OCI-LY3 (cell line): ENCODE measurements around the gene ARHGAP29.

ENCODE experiments used
- H2AFZ ChIP-seq: fragments of 200-600, 300-600 bp; shearing (Covaris generic); 2 replicates; pipeline ENCODE4 v1.6.0; 2014; ENCODE audit warnings: antibody characterized with exemption, low read depth, low read length
- H3K27ac ChIP-seq: fragments of 200-600, 300-600 bp; sonication (generic); 2 replicates; pipeline ENCODE4 v1.5.1; 2014; ENCODE audit warnings: mild to moderate bottlenecking, low read length, moderate library complexity, mixed read lengths
- H3K27me3 ChIP-seq: fragments of 200-600, 300-600 bp; sonication (generic); 2 replicates; pipeline ENCODE4 v1.6.1; 2014; ENCODE audit warnings: low read depth, low read length, mixed read lengths
- H3K36me3 ChIP-seq: fragments of 200-600, 300-600 bp; sonication (generic); replicated peaks from 2 replicates; pipeline ENCODE3; 2014; ENCODE audit warnings: low read depth, low read length, mixed read lengths
- H3K4me1 ChIP-seq: fragments of 300-600, 200-600 bp; sonication (generic); 2 replicates; pipeline ENCODE4 v1.6.1; 2014; ENCODE audit warnings: low read length, mixed read lengths
- H3K4me2 ChIP-seq: fragments of 200-600, 300-600 bp; sonication (generic); 2 replicates; pipeline ENCODE4 v1.6.1; 2014; ENCODE audit warnings: low read length, mixed read lengths
- H3K4me3 ChIP-seq: fragments of 300-600, 200-600 bp; sonication (generic); 2 replicates; pipeline ENCODE4 v1.5.1; 2014; ENCODE audit warnings: antibody characterized with exemption, mild to moderate bottlenecking, low read length, moderate library complexity
- H3K79me2 ChIP-seq: fragments of 300-600, 200-600 bp; shearing (Covaris generic); 2 replicates; pipeline ENCODE4 v1.6.1; 2014; ENCODE audit warnings: mild to moderate bottlenecking, low read length, mixed read lengths
- H3K9ac ChIP-seq: fragments of 300-600, 200-600 bp; shearing (Covaris generic); 2 replicates; pipeline ENCODE4 v1.6.0; 2014; ENCODE audit warnings: mild to moderate bottlenecking, low read length, moderate library complexity
- H3K9me3 ChIP-seq: fragments of 200-600, 300-600 bp; shearing (Covaris generic); 2 replicates; pipeline ENCODE4 v1.6.1; 2014; ENCODE audit warnings: low read length, mixed read lengths; ENCODE audit not compliant: insufficient read depth
- H4K20me1 ChIP-seq: fragments of 200-600, 300-600 bp; sonication (generic); 2 replicates; pipeline ENCODE4 v1.6.1; 2016; ENCODE audit warnings: low read length, mixed read lengths; ENCODE audit not compliant: insufficient read depth
- CTCF ChIP-seq: fragments of 200-600, 300-600 bp; sonication (generic); IDR thresholded peaks from 2 replicates; pipeline ENCODE4 v1.5.1; 2014; ENCODE audit warnings: antibody characterized with exemption, low read length, low read depth
- EZH2phosphoT487 ChIP-seq: fragments of 200-600 bp; shearing (Covaris generic); IDR thresholded peaks from 2 replicates; pipeline ENCODE4 v1.6.1; 2018; ENCODE audit warnings: antibody characterized with exemption, mixed run types, low read depth

The ARHGAP29 gene

GRCh38 chr1:94209982-94210381 is 27.4 kb downstream of the ARHGAP29 start:
- Histone ChIP-seq H3K4me3 (no peak overlapping the region), H3K27me3 (peaks cover 7% of the 10 kb centered on the region; the same call in 1 of the 2 replicates), H3K9ac (no peak overlapping the region), H3K4me1 (no peaks in the 10 kb centered on the region), H3K27ac (no peak overlapping the region), H3K79me2 (no peaks in the 10 kb centered on the region), H3K36me3 (no peaks in the 10 kb centered on the region), H4K20me1 (no peaks in the 10 kb centered on the region), H3K4me2 (no peak overlapping the region), H3K9me3 (no peaks in the 10 kb centered on the region), H2AFZ (no peak overlapping the region)
- TF ChIP-seq CTCF (no peak), EZH2phosphoT487 (no peak)

DNA sequence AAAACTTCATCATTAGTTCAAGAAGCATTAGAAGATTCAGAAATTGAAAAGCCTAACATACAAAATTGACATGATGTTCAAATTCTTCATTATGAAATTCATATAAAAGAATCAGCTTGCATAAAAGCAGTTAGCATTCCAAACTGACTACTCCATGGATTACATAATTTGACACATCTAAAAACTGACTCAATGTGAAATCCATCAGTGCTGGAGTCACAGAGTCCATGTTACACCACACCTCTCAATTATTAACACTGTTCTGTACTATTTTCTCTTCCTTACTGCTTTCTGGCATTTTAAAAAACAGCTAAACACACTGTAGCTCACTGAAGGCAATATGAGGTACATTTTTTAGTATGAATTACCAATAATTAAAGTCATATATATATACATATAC is 28.0 kb downstream of the ARHGAP29 start:
- Histone ChIP-seq H3K4me3 (no peak overlapping the region), H3K9ac (no peak overlapping the region), H3K4me2 (no peak overlapping the region), H3K27ac (no peak overlapping the region), H4K20me1 (no peaks in the 10 kb centered on the region), H3K36me3 (no peaks in the 10 kb centered on the region), H3K27me3 (peaks cover 5% of the 10 kb centered on the region; the same call in 1 of the 2 replicates), H3K4me1 (no peaks in the 10 kb centered on the region), H2AFZ (no peak overlapping the region), H3K9me3 (no peaks in the 10 kb centered on the region), H3K79me2 (no peaks in the 10 kb centered on the region)
- no peak for TF ChIP-seq CTCF
- TF ChIP-seq EZH2phosphoT487: no peak

DNA sequence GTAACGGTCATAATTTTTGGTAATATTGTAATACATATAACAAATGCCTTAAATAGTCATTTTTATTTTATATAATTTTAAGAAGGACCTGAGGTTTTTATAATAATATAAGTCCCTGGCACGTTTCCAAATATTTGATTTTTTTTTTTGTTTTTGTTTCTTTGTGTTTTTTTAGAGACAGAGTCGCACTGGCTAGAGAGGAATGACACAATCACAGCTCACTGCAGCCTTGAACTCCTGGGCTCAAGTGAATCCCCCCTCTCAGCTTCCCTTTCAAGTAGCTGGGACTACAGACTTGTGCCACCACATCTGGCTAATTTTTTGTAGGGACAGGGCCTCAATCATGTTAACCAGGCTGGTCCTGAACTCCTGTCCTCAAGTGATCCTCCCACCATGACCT is 29.7 kb downstream of the ARHGAP29 start:
- no peak overlapping the region for H3K4me3 ChIP-seq
- no peak overlapping the region for H3K9ac ChIP-seq
- H3K4me2 ChIP-seq: no peak overlapping the region
- H4K20me1 ChIP-seq: no peaks in the 10 kb centered on the region
- TF ChIP-seq EZH2phosphoT487 (no peak), CTCF (no peak)
- no peaks in the 10 kb centered on the region for H3K4me1 ChIP-seq
- H3K27me3 ChIP-seq: no peaks in the 10 kb centered on the region
- no peak overlapping the region for H3K27ac ChIP-seq
- no peaks in the 10 kb centered on the region for H3K79me2 ChIP-seq
- H2AFZ ChIP-seq: no peak overlapping the region
- no peaks in the 10 kb centered on the region for H3K36me3 ChIP-seq
- no peaks in the 10 kb centered on the region for H3K9me3 ChIP-seq

- no peak overlapping the region for H3K4me3 ChIP-seq
- no peak overlapping the region for H3K27ac ChIP-seq
- H3K4me2 ChIP-seq: no peak overlapping the region
- no peaks in the 10 kb centered on the region for H4K20me1 ChIP-seq
- no peaks in the 10 kb centered on the region for H3K79me2 ChIP-seq
- H3K9ac ChIP-seq: no peak overlapping the region
- H3K4me1 ChIP-seq: no peaks in the 10 kb centered on the region
- no peaks in the 10 kb centered on the region for H3K36me3 ChIP-seq
- H2AFZ ChIP-seq: no peak overlapping the region
- no peaks in the 10 kb centered on the region for H3K9me3 ChIP-seq
- no peaks in the 10 kb centered on the region for H3K27me3 ChIP-seq
- TF ChIP-seq EZH2phosphoT487 (no peak), CTCF (no peak)
These were observed 31.7 kb downstream of the ARHGAP29 start for GRCh38 chr1:94205639-94206038.
